ENCODE results near the gene INTS11. TPM values are rescaled to one million over a fixed set of nuclear protein-coding genes. Genes with fewer than 3 reads are reported as not detected.

INTS11 gene
- total and polyA plus RNA-seq, 2 of the 13 experiments (the other 11 are each of a cell fraction or from before 2014, with no cell fraction given) = 52.8 to 94.8 TPM

DNA sequence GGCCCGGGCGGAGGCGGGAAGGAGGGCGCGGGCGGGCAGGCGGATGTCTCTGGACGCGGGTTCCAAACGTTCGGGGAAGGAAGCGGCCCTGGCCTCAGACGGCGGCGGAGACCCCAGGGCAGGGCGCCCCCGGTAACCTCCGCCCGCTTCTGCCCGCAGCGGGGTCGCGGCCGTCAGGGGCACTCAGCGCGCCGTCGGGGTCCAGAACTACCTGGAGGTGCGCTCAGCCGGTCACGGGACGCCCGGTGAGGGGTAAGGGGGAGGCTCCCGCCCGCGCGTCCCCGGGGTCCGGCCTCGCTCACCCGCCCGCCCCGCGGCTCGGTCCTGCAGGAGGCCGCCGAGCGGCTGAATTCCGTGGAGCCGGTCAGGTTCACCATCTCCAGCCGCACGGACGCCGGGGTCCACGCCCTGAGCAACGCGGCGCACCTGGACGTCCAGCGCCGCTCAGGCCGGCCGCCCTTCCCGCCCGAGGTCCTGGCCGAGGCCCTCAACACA, 15.7 kb downstream of the INTS11 start:
- peak overlapping the region; percentile 75 to 91 (median 90) for H3K4me3 ChIP-seq (replicated peaks in 1 of 3; ENCODE audit: insufficient read depth in 1 of 3, low read depth in 2 of 3, low read length in 3 of 3)
- ATAC-seq (no peak), DNase-seq (ENCODE audit: low spot score) (no peak), FAIRE-seq (no peak)
- H3K9me3 ChIP-seq (ENCODE audit: low read length) = no peaks in the 10 kb centered on the region
- H3K4me2 ChIP-seq (ENCODE audit: low read depth, low read length) = peak overlapping the region; percentile 88
- no CpG with 5 or more reads among the region's 66 CpGs for WGBS (ENCODE audit: low lambda C conversion rate)
- ChIA-PET POLR2A (interaction anchor here (1.3 to 1.6 kb wide), 2 partner anchors 17 to 39 kb away, joined by 4 to 5 read pairs; no protein-coding TSS in a partner anchor), CTCF (ENCODE audit: low intra/inter-chr PET ratio, low total read pairs) (no interaction called here)
- H3K79me2 ChIP-seq (ENCODE audit: insufficient read depth, low read length) = peaks cover 14% of the 10 kb centered on the region
- peak overlapping the region; percentile 86 for H3K9ac ChIP-seq (ENCODE audit: insufficient read depth, low read depth, low read length)
- peaks cover 37% of the 10 kb centered on the region for H3K4me1 ChIP-seq (ENCODE audit: insufficient read depth, low read length)
- H3K27me3 ChIP-seq (ENCODE audit: control insufficient read depth in 1 of 2, insufficient read depth in 2 of 2, low read length in 2 of 2) = no peaks in the 10 kb centered on the region
- H3K27ac ChIP-seq (ENCODE audit: extremely low read length, insufficient read depth, low read length) = peak overlapping the region; percentile 73
- H3K36me3 ChIP-seq (replicated peaks in 1 of 2; ENCODE audit: control insufficient read depth in 1 of 2, insufficient read depth in 2 of 2, low read length in 2 of 2) = peaks cover 9 to 29% of the 10 kb centered on the region in 2 experiments; a peak in 2 of 5 replicates
- BruUV-seq (replicated peaks) = TSS peak; percentile 60
- in situ Hi-C loops (cut with HindIII; ENCODE audit: extremely low pct_ligation_motif_present, low pct_unique_long_range_greater_than_20kb) = no loop called here
- H4K20me1 ChIP-seq (ENCODE audit: insufficient read depth, low read length) = no peaks in the 10 kb centered on the region; the same call in 1 of the 2 replicates
- no peak overlapping the region for H2AFZ ChIP-seq (ENCODE audit: low read length)
- intact Hi-C loops (cut with micrococcal nuclease; ENCODE audit: unreplicated experiment) = no loop called here
- TF ChIP-seq AKNA (CRISPR knock-in tag; IDR thresholded peaks at IDR 0.05; ENCODE audit: borderline replicate concordance) = no peak
- 0 out of 2 replicates have a peak, but pooled peaks have one; percentile 3 for TF ChIP-seq RARA (CRISPR knock-in tag; IDR thresholded peaks at IDR 0.05)
- TF ChIP-seq GLI4 (CRISPR knock-in tag; IDR thresholded peaks at IDR 0.05; ENCODE audit: borderline replicate concordance) = 0 out of 2 replicates have a peak, but pooled peaks have one; percentile 9
- TF ChIP-seq UBTF (CRISPR knock-in tag; IDR thresholded peaks at IDR 0.05) = peak; percentile 59; the same call in 1 of the 2 replicates
- TF ChIP-seq SMAD3 (CRISPR knock-in tag; IDR thresholded peaks at IDR 0.05) = no peak
- TF ChIP-seq ZNF232 (CRISPR knock-in tag; IDR thresholded peaks at IDR 0.05; ENCODE audit: borderline replicate concordance) = 0 out of 2 replicates have a peak, but pooled peaks have one; percentile 28
- no peak for TF ChIP-seq EED (CRISPR knock-in tag; IDR thresholded peaks at IDR 0.05)
- peak; percentile 0; the same call in 1 of the 2 replicates for TF ChIP-seq TBX2 (CRISPR knock-in tag; IDR thresholded peaks at IDR 0.05; ENCODE audit: borderline replicate concordance)
- peak; percentile 38; the same call in 1 of the 2 replicates for TF ChIP-seq CCDC6 (CRISPR knock-in tag; IDR thresholded peaks at IDR 0.05)
- TF ChIP-seq TCF12 (IDR thresholded peaks at IDR 0.05) = no peak
- TF ChIP-seq TCF12 (CRISPR knock-in tag; IDR thresholded peaks at IDR 0.05) = peak; percentile 40; the same call in 1 of the 2 replicates
- TF ChIP-seq POLR2G (IDR thresholded peaks at IDR 0.05; ENCODE audit: low read depth, low read length) = peak; percentile 43; the same call in 1 of the 2 replicates
- peak; percentile 9; the same call in 1 of the 2 replicates for TF ChIP-seq RAD21 (CRISPR knock-in tag; IDR thresholded peaks at IDR 0.05)
- TF ChIP-seq ZNF709 (CRISPR knock-in tag; IDR thresholded peaks at IDR 0.05) = no peak
- no peak for TF ChIP-seq KLF11 (CRISPR knock-in tag; IDR thresholded peaks at IDR 0.05)
- 0 out of 2 replicates have a peak, but pooled peaks have one; percentile 13 for TF ChIP-seq ZNF710 (CRISPR knock-in tag; IDR thresholded peaks at IDR 0.05; ENCODE audit: borderline replicate concordance)
